ENCODE results near the gene PWWP2B. TPM values are rescaled to one million over a fixed set of nuclear protein-coding genes. Genes with fewer than 3 reads are reported as not detected.

Gene PWWP2B
- total and polyA plus RNA-seq, 10 of the 15 experiments (the other 5 are each of a cell fraction or from before 2014, with no cell fraction given), result 0.04 to 0.87 (median 0.35) TPM; not detected in 4

DNA sequence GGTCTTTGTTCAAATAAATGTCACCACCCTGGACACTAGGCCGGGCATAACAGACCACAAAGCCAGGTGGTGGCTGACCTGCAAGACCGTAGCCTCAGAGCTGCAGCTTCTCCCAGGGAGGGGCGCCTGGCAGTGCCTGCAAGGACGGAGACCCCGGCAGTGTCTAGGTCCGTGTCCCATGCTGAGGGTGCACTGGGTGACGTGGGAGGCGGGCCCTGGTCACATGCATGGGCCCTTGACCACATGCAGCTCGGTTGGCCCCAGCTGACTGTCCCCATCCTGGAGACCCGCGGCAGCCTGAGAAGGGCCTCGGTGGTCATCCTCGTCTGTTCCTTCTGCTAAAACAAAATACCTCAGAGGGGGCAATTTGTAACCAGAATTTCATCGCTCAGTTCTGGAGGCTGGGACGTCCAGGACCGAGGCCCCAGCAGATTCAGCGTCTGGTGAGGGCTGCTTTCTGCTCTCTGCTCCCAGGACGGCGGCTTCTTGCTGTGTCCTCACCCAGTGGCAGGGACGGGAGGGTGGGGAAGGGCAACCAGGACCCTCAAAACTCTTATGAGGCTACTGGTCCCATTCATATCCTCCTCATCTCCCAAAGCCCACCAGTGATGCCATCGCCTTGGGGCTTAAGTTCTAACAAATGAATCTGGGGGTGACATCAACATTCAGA is 36.8 kb downstream of the PWWP2B start:
- intact Hi-C loops (cut with micrococcal nuclease; ENCODE audit: unreplicated experiment), result no loop called here
- Histone ChIP-seq H3K36me3 (ENCODE audit: control insufficient read depth in 2 of 2, insufficient read depth in 2 of 2, low read length in 1 of 2) (no peaks in the 10 kb centered on the region), H4K20me1 (ENCODE audit: control insufficient read depth, insufficient read depth) (no peaks in the 10 kb centered on the region), H3K4me3 (no peak overlapping the region), H3K9me3 (replicated peaks; ENCODE audit: control insufficient read depth, insufficient read depth, low read length) (no peaks in the 10 kb centered on the region), H2AFZ (ENCODE audit: control insufficient read depth, low read depth, low read length) (peak overlapping the region; percentile 88), H3K27me3 (replicated peaks in 1 of 2; ENCODE audit: control insufficient read depth in 2 of 2, insufficient read depth in 2 of 2, low read length in 1 of 2) (no peaks in the 10 kb centered on the region), H3K27ac (ENCODE audit: control insufficient read depth, insufficient read depth) (no peak overlapping the region), H3K9ac (ENCODE audit: control insufficient read depth, insufficient read depth, low read length) (0 out of 2 replicates have a peak overlapping the region, but pooled peaks have one; percentile 20), H3K4me1 (ENCODE audit: control insufficient read depth, insufficient read depth, low read length) (no peaks in the 10 kb centered on the region), H3K79me2 (ENCODE audit: control insufficient read depth, insufficient read depth, low read length) (no peaks in the 10 kb centered on the region), H3K4me2 (ENCODE audit: control insufficient read depth, insufficient read depth) (peak overlapping the region; percentile 60; the same call in 1 of the 2 replicates)
- WGBS (ENCODE audit: insufficient coverage, insufficient replicate concordance, low lambda C conversion rate, missing lambda C conversion rate), result 67% methylated on average over 21 of the region's 21 CpGs
- ChIA-PET SMC1A (ENCODE audit: uncharacterized antibody, unreplicated experiment) (no interaction called here), RAD21 (ENCODE audit: unreplicated experiment) (no interaction called here), POLR2A (no interaction called here), CTCF (no interaction called here)
- in situ Hi-C loops (cut with MboI), result no loop called here
- TF ChIP-seq CREM (IDR thresholded peaks at IDR 0.05; ENCODE audit: low read depth), result no peak
- TF ChIP-seq ZNF622 (IDR thresholded peaks at IDR 0.05), result no peak
- TF ChIP-seq, protein P1, sequence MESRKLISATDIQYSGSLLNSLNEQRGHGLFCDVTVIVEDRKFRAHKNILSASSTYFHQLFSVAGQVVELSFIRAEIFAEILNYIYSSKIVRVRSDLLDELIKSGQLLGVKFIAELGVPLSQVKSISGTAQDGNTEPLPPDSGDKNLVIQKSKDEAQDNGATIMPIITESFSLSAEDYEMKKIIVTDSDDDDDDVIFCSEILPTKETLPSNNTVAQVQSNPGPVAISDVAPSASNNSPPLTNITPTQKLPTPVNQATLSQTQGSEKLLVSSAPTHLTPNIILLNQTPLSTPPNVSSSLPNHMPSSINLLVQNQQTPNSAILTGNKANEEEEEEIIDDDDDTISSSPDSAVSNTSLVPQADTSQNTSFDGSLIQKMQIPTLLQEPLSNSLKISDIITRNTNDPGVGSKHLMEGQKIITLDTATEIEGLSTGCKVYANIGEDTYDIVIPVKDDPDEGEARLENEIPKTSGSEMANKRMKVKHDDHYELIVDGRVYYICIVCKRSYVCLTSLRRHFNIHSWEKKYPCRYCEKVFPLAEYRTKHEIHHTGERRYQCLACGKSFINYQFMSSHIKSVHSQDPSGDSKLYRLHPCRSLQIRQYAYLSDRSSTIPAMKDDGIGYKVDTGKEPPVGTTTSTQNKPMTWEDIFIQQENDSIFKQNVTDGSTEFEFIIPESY (IDR thresholded peaks at IDR 0.05), result no peak
- no peak for TF ChIP-seq PML (IDR thresholded peaks at IDR 0.05; ENCODE audit: low read length)
- TF ChIP-seq RBBP5 (conservative IDR thresholded peaks at IDR 0.05), result no peak
- no peak for TF ChIP-seq BHLHE40 (IDR thresholded peaks at IDR 0.05; ENCODE audit: borderline replicate concordance in 1 of 2, low read depth in 2 of 2, low read length in 1 of 2)
- TF ChIP-seq YY1 (IDR thresholded peaks at IDR 0.05; ENCODE audit: low read depth, low read length), result no peak
- TF ChIP-seq, protein P2, sequence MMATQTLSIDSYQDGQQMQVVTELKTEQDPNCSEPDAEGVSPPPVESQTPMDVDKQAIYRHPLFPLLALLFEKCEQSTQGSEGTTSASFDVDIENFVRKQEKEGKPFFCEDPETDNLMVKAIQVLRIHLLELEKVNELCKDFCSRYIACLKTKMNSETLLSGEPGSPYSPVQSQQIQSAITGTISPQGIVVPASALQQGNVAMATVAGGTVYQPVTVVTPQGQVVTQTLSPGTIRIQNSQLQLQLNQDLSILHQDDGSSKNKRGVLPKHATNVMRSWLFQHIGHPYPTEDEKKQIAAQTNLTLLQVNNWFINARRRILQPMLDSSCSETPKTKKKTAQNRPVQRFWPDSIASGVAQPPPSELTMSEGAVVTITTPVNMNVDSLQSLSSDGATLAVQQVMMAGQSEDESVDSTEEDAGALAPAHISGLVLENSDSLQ (IDR thresholded peaks at IDR 0.05), result no peak
- no peak for TF ChIP-seq SREBF1 (IDR thresholded peaks at IDR 0.05; ENCODE audit: low read length)
- TF ChIP-seq BMI1 (IDR thresholded peaks at IDR 0.05; ENCODE audit: borderline replicate concordance), result no peak
- TF ChIP-seq SUPT20H (IDR thresholded peaks at IDR 0.05; ENCODE audit: borderline replicate concordance, control insufficient read depth, low read depth, low read length), result no peak
- no peak for TF ChIP-seq TCF7 (IDR thresholded peaks at IDR 0.05; ENCODE audit: borderline replicate concordance)
- TF ChIP-seq NBN (IDR thresholded peaks at IDR 0.05), result no peak
- TF ChIP-seq MTA3 (IDR thresholded peaks at IDR 0.05; ENCODE audit: borderline replicate concordance, low read length), result no peak
- TF ChIP-seq ASH2L (IDR thresholded peaks at IDR 0.05; ENCODE audit: borderline replicate concordance, low read depth), result no peak
- TF ChIP-seq, protein P3, sequence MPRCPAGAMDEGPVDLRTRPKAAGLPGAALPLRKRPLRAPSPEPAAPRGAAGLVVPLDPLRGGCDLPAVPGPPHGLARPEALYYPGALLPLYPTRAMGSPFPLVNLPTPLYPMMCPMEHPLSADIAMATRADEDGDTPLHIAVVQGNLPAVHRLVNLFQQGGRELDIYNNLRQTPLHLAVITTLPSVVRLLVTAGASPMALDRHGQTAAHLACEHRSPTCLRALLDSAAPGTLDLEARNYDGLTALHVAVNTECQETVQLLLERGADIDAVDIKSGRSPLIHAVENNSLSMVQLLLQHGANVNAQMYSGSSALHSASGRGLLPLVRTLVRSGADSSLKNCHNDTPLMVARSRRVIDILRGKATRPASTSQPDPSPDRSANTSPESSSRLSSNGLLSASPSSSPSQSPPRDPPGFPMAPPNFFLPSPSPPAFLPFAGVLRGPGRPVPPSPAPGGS (IDR thresholded peaks at IDR 0.05; ENCODE audit: borderline replicate concordance, insufficient read depth, low read depth, low read length, poor library complexity, severe bottlenecking), result no peak
- no peak for TF ChIP-seq IRF4 (IDR thresholded peaks at IDR 0.05; ENCODE audit: low read depth, low read length)
- no peak for TF ChIP-seq ESRRA (IDR thresholded peaks at IDR 0.05; ENCODE audit: low read length)
- no peak for TF ChIP-seq WRNIP1 (IDR thresholded peaks at IDR 0.05; ENCODE audit: borderline replicate concordance, low read depth, low read length)
- no peak for TF ChIP-seq SPI1 (IDR thresholded peaks at IDR 0.05; ENCODE audit: borderline replicate concordance, insufficient read depth, low read depth, low read length)
- ATAC-seq (no peak), FAIRE-seq (no peak), DNase-seq (ENCODE audit: low read depth, low spot score) (no peak)
- no TSS peak for BruUV-seq (replicated peaks)
